Measurements from ENCODE around the gene MAZ. TPM values are rescaled to one million over a fixed set of nuclear protein-coding genes. Genes with fewer than 3 reads are reported as not detected.
A peak's percentile ranks its signal among the peaks of the same experiment; 100 is the strongest.

MAZ gene
- total and polyA plus RNA-seq, 2 of the 13 experiments (the other 11 are each of a cell fraction or from before 2014, with no cell fraction given): 203 to 277 TPM

DNA sequence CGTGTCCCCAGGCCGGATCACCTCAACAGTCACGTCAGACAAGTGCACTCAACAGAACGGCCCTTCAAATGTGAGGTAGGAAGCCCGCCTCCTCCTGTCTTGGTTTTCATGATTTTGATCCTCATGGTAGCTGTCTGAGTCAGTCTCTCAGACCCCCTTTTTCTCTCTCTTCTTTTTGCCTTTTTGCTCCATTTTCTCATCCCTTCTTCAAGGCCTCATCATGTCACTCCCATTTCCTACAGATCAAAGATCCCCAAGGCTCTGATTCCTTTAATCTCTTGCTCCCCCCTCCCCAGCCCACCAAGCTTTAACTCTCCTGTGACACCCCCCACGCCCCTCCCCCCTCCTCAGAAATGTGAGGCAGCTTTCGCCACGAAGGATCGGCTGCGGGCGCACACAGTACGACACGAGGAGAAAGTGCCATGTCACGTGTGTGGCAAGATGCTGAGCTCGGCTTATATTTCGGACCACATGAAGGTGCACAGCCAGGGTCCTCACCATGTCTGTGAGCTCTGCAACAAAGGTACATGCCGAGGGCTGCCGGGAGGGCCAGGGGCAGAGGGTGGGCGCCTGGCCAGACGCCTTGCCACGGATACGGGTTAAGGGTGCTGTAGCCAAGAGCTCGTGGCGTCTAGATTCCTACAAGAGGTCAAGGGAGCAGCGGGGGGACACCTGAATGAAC is 2.0 kb downstream of the MAZ start:
- DNase-seq (ENCODE audit: low spot score) (no peak), FAIRE-seq (no peak), ATAC-seq (no peak)
- H3K27ac ChIP-seq (ENCODE audit: extremely low read length, insufficient read depth, low read length): peak overlapping the region; percentile 77
- H3K4me2 ChIP-seq (ENCODE audit: low read depth, low read length): peak overlapping the region; percentile 88
- peaks cover 0 to 12% of the 10 kb centered on the region in 2 experiments; a peak in 2 of 5 replicates for H3K27me3 ChIP-seq (ENCODE audit: control insufficient read depth in 1 of 2, insufficient read depth in 2 of 2, low read length in 2 of 2)
- peaks cover 22% of the 10 kb centered on the region for H3K79me2 ChIP-seq (ENCODE audit: insufficient read depth, low read length)
- H2AFZ ChIP-seq (ENCODE audit: low read length): no peak overlapping the region
- intact Hi-C loops (cut with micrococcal nuclease; ENCODE audit: unreplicated experiment): no loop called here
- ChIA-PET CTCF (ENCODE audit: low intra/inter-chr PET ratio, low total read pairs) (interaction anchor here (1.8 kb wide), 1 partner anchor 40 kb away, joined by 5 read pairs; no protein-coding TSS in a partner anchor), POLR2A (interaction anchor here (0.7 to 3.7 kb wide), 23 partner anchors 9 to 257 kb away, joined by 3 to 80 read pairs (median 6); partner anchors contain the start of genes ALDOA, ASPHD1, CDIPT and KCTD13)
- H3K4me1 ChIP-seq (ENCODE audit: insufficient read depth, low read length): peaks cover 70% of the 10 kb centered on the region
- H3K9me3 ChIP-seq (ENCODE audit: low read length): no peaks in the 10 kb centered on the region
- in situ Hi-C loops (cut with HindIII; ENCODE audit: extremely low pct_ligation_motif_present, low pct_unique_long_range_greater_than_20kb): loop anchor here (25.0 kb wide), 1 partner anchor 854 kb away; the partner anchor contains the start of genes FBRS and PRR14
- H3K9ac ChIP-seq (ENCODE audit: insufficient read depth, low read depth, low read length): peak overlapping the region; percentile 78
- peaks cover 23% of the 10 kb centered on the region; the same call in 1 of the 2 replicates for H4K20me1 ChIP-seq (ENCODE audit: insufficient read depth, low read length)
- peak overlapping the region; percentile 63 to 85 (median 77) for H3K4me3 ChIP-seq (replicated peaks in 1 of 3; ENCODE audit: insufficient read depth in 1 of 3, low read depth in 2 of 3, low read length in 3 of 3)
- no TSS peak for BruUV-seq (replicated peaks)
- peaks cover 10 to 35% of the 10 kb centered on the region in 2 experiments for H3K36me3 ChIP-seq (replicated peaks in 1 of 2; ENCODE audit: control insufficient read depth in 1 of 2, insufficient read depth in 2 of 2, low read length in 2 of 2)
- WGBS (ENCODE audit: low lambda C conversion rate): 73% methylated on average over 25 of the region's 25 CpGs
- TF ChIP-seq ZNF337 (CRISPR knock-in tag; IDR thresholded peaks at IDR 0.05; ENCODE audit: borderline replicate concordance, low read depth) (no peak), ZBTB8A (CRISPR knock-in tag; IDR thresholded peaks at IDR 0.05; ENCODE audit: borderline replicate concordance, low read depth) (no peak), SP2 (CRISPR knock-in tag; IDR thresholded peaks at IDR 0.05) (no peak), TBX2 (CRISPR knock-in tag; IDR thresholded peaks at IDR 0.05; ENCODE audit: borderline replicate concordance) (no peak), HES4 (CRISPR knock-in tag; IDR thresholded peaks at IDR 0.05; ENCODE audit: borderline replicate concordance) (no peak), HHEX (CRISPR knock-in tag; IDR thresholded peaks at IDR 0.05) (no peak)
- TF ChIP-seq, protein P1, sequence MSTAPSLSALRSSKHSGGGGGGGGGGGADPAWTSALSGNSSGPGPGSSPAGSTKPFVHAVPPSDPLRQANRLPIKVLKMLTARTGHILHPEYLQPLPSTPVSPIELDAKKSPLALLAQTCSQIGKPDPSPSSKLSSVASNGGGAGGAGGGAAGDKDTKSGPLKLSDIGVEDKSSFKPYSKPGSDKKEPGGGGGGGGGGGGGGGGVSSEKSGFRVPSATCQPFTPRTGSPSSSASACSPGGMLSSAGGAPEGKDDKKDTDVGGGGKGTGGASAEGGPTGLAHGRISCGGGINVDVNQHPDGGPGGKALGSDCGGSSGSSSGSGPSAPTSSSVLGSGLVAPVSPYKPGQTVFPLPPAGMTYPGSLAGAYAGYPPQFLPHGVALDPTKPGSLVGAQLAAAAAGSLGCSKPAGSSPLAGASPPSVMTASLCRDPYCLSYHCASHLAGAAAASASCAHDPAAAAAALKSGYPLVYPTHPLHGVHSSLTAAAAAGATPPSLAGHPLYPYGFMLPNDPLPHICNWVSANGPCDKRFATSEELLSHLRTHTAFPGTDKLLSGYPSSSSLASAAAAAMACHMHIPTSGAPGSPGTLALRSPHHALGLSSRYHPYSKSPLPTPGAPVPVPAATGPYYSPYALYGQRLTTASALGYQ (CRISPR knock-in tag; IDR thresholded peaks at IDR 0.05): no peak
- TF ChIP-seq, protein P2, sequence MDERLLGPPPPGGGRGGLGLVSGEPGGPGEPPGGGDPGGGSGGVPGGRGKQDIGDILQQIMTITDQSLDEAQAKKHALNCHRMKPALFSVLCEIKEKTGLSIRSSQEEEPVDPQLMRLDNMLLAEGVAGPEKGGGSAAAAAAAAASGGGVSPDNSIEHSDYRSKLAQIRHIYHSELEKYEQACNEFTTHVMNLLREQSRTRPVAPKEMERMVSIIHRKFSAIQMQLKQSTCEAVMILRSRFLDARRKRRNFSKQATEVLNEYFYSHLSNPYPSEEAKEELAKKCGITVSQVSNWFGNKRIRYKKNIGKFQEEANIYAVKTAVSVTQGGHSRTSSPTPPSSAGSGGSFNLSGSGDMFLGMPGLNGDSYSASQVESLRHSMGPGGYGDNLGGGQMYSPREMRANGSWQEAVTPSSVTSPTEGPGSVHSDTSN (CRISPR knock-in tag; IDR thresholded peaks at IDR 0.05): no peak
- TF ChIP-seq, protein P3, sequence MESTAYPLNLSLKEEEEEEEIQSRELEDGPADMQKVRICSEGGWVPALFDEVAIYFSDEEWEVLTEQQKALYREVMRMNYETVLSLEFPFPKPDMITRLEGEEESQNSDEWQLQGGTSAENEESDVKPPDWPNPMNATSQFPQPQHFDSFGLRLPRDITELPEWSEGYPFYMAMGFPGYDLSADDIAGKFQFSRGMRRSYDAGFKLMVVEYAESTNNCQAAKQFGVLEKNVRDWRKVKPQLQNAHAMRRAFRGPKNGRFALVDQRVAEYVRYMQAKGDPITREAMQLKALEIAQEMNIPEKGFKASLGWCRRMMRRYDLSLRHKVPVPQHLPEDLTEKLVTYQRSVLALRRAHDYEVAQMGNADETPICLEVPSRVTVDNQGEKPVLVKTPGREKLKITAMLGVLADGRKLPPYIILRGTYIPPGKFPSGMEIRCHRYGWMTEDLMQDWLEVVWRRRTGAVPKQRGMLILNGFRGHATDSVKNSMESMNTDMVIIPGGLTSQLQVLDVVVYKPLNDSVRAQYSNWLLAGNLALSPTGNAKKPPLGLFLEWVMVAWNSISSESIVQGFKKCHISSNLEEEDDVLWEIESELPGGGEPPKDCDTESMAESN (CRISPR knock-in tag; conservative IDR thresholded peaks at IDR 0.05): no peak
- TF ChIP-seq, protein P4, sequence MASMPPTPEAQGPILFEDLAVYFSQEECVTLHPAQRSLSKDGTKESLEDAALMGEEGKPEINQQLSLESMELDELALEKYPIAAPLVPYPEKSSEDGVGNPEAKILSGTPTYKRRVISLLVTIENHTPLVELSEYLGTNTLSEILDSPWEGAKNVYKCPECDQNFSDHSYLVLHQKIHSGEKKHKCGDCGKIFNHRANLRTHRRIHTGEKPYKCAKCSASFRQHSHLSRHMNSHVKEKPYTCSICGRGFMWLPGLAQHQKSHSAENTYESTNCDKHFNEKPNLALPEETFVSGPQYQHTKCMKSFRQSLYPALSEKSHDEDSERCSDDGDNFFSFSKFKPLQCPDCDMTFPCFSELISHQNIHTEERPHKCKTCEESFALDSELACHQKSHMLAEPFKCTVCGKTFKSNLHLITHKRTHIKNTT (CRISPR knock-in tag; IDR thresholded peaks at IDR 0.05): no peak
- TF ChIP-seq, protein P5, sequence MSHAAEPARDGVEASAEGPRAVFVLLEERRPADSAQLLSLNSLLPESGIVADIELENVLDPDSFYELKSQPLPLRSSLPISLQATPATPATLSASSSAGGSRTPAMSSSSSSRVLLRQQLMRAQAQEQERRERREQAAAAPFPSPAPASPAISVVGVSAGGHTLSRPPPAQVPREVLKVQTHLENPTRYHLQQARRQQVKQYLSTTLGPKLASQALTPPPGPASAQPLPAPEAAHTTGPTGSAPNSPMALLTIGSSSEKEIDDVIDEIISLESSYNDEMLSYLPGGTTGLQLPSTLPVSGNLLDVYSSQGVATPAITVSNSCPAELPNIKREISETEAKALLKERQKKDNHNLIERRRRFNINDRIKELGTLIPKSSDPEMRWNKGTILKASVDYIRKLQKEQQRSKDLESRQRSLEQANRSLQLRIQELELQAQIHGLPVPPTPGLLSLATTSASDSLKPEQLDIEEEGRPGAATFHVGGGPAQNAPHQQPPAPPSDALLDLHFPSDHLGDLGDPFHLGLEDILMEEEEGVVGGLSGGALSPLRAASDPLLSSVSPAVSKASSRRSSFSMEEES (CRISPR knock-in tag; IDR thresholded peaks at IDR 0.05): no peak
- TF ChIP-seq, protein P6, sequence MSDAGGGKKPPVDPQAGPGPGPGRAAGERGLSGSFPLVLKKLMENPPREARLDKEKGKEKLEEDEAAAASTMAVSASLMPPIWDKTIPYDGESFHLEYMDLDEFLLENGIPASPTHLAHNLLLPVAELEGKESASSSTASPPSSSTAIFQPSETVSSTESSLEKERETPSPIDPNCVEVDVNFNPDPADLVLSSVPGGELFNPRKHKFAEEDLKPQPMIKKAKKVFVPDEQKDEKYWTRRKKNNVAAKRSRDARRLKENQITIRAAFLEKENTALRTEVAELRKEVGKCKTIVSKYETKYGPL (CRISPR knock-in tag; IDR thresholded peaks at IDR 0.05): no peak

Data from HepG2 (cell line).